ENCODE data around the gene TTC28.

The TTC28 gene

GRCh38 chr22:28351476-28351875 lies 328.2 kb downstream of the TTC28 start:
- peaks cover 32% of the 10 kb centered on the region for H3K4me1 ChIP-seq (ENCODE audit: insufficient read depth, low read length, poor library complexity, severe bottlenecking)
- H3K27me3 ChIP-seq (ENCODE audit: insufficient read depth, low read length, poor library complexity, severe bottlenecking): no peaks in the 10 kb centered on the region
- H3K9me2 ChIP-seq (replicated peaks; ENCODE audit: low read depth, low read length): no peaks in the 10 kb centered on the region
- peaks cover 62% of the 10 kb centered on the region for H4K20me1 ChIP-seq (ENCODE audit: insufficient read depth, low read length, poor library complexity, severe bottlenecking)
- no peak overlapping the region for H3K9ac ChIP-seq (ENCODE audit: low read depth, low read length, poor library complexity, severe bottlenecking)
- TF ChIP-seq EZH2phosphoT487 (IDR thresholded peaks at IDR 0.05; ENCODE audit: borderline replicate concordance): no peak
- H3K79me2 ChIP-seq (ENCODE audit: insufficient read depth, low read length): peaks cover 96% of the 10 kb centered on the region
- no peaks in the 10 kb centered on the region for H3K36me3 ChIP-seq (ENCODE audit: insufficient read depth, low read length)
- no peak overlapping the region for H3K4me2 ChIP-seq (ENCODE audit: low read depth, low read length, poor library complexity, severe bottlenecking)
- no peaks in the 10 kb centered on the region for H3K9me3 ChIP-seq (ENCODE audit: insufficient read depth, low read depth, low read length)
- no peak overlapping the region for H3K4me3 ChIP-seq (ENCODE audit: low read length, poor library complexity, severe bottlenecking)
- H2AFZ ChIP-seq (ENCODE audit: low read length): no peak overlapping the region
- no peaks in the 10 kb centered on the region for H3F3A ChIP-seq (ENCODE audit: low read depth)

GRCh38 chr22:28348613-28349609 lies 330.7 kb downstream of the TTC28 start:
- H3K4me1 ChIP-seq (ENCODE audit: insufficient read depth, low read length, poor library complexity, severe bottlenecking): peaks cover 40% of the 10 kb centered on the region
- no peaks in the 10 kb centered on the region for H3K9me3 ChIP-seq (ENCODE audit: insufficient read depth, low read depth, low read length)
- H3F3A ChIP-seq (ENCODE audit: low read depth): no peaks in the 10 kb centered on the region
- peaks cover 68% of the 10 kb centered on the region for H4K20me1 ChIP-seq (ENCODE audit: insufficient read depth, low read length, poor library complexity, severe bottlenecking)
- H3K9ac ChIP-seq (ENCODE audit: low read depth, low read length, poor library complexity, severe bottlenecking): no peak overlapping the region
- H3K36me3 ChIP-seq (ENCODE audit: insufficient read depth, low read length): no peaks in the 10 kb centered on the region
- no peak overlapping the region for H3K4me3 ChIP-seq (ENCODE audit: low read length, poor library complexity, severe bottlenecking)
- no peak for TF ChIP-seq EZH2phosphoT487 (IDR thresholded peaks at IDR 0.05; ENCODE audit: borderline replicate concordance)
- TF ChIP-seq CTCF (conservative IDR thresholded peaks at IDR 0.05; ENCODE audit: low read length): no peak
- H3K79me2 ChIP-seq (ENCODE audit: insufficient read depth, low read length): peaks cover 97% of the 10 kb centered on the region
- H3K27me3 ChIP-seq (ENCODE audit: insufficient read depth, low read length, poor library complexity, severe bottlenecking): no peaks in the 10 kb centered on the region
- no peak overlapping the region for H2AFZ ChIP-seq (ENCODE audit: low read length)
- H3K9me2 ChIP-seq (replicated peaks; ENCODE audit: low read depth, low read length): no peaks in the 10 kb centered on the region
- no peak overlapping the region for H3K4me2 ChIP-seq (ENCODE audit: low read depth, low read length, poor library complexity, severe bottlenecking)

- Histone ChIP-seq H3K9me3 (ENCODE audit: insufficient read depth, low read depth, low read length) (no peaks in the 10 kb centered on the region), H3K9ac (ENCODE audit: low read depth, low read length, poor library complexity, severe bottlenecking) (no peak overlapping the region), H4K20me1 (ENCODE audit: insufficient read depth, low read length, poor library complexity, severe bottlenecking) (peaks cover 65% of the 10 kb centered on the region), H3K4me3 (ENCODE audit: low read length, poor library complexity, severe bottlenecking) (no peak overlapping the region), H3K9me2 (replicated peaks; ENCODE audit: low read depth, low read length) (no peaks in the 10 kb centered on the region), H3K36me3 (ENCODE audit: insufficient read depth, low read length) (no peaks in the 10 kb centered on the region), H3K79me2 (ENCODE audit: insufficient read depth, low read length) (peaks cover 98% of the 10 kb centered on the region), H2AFZ (ENCODE audit: low read length) (no peak overlapping the region), H3K4me1 (ENCODE audit: insufficient read depth, low read length, poor library complexity, severe bottlenecking) (peaks cover 48% of the 10 kb centered on the region), H3F3A (ENCODE audit: low read depth) (no peaks in the 10 kb centered on the region), H3K27me3 (ENCODE audit: insufficient read depth, low read length, poor library complexity, severe bottlenecking) (no peaks in the 10 kb centered on the region), H3K4me2 (ENCODE audit: low read depth, low read length, poor library complexity, severe bottlenecking) (peak overlapping the region; percentile 38)
- no peak for TF ChIP-seq CTCF (conservative IDR thresholded peaks at IDR 0.05; ENCODE audit: low read length)
- TF ChIP-seq EZH2phosphoT487 (IDR thresholded peaks at IDR 0.05; ENCODE audit: borderline replicate concordance): no peak
Observed at GRCh38 chr22:28346308-28346707, 333.3 kb downstream of the TTC28 start.

Measured in Loucy (cell line).